ENCODE results near the gene MAP3K5. TPM values are rescaled to one million over a fixed set of nuclear protein-coding genes. Genes with fewer than 3 reads are reported as not detected.
"Not testable (repeated sequence)": the region's sequence is repeated elsewhere in the genome, so short reads cannot be mapped to it uniquely, and the experiment has no call there.

MAP3K5 gene
- total RNA-seq, 1 donor from 2014 or later: 0.09 TPM

- Mint-ChIP-seq H3K27ac (ENCODE audit: unreplicated experiment) (no peak overlapping the region), H3K4me3 (peak overlapping the region; percentile 89), H3K27me3 (ENCODE audit: low read depth) (peaks cover 84% of the 10 kb centered on the region), H3K9me3 (no peaks in the 10 kb centered on the region), H3K4me1 (peaks cover 11% of the 10 kb centered on the region), H3K36me3 (ENCODE audit: low read depth) (no peaks in the 10 kb centered on the region)
- TF ChIP-seq CTCF (conservative IDR thresholded peaks at IDR 0.05): no peak
- peak; percentile 5 for DNase-seq (ENCODE audit: low read depth, low spot score)
Observed at GRCh38 chr6:136791296-136792094, 782 bp downstream of the MAP3K5 start.

GRCh38 chr6:136790411-136791295, 1.6 kb downstream of the MAP3K5 start:
- DNase-seq (ENCODE audit: low read depth, low spot score): no peak
- H3K4me3 Mint-ChIP-seq: peak overlapping the region; percentile 89
- peaks cover 85% of the 10 kb centered on the region for H3K27me3 Mint-ChIP-seq (ENCODE audit: low read depth)
- no peaks in the 10 kb centered on the region for H3K9me3 Mint-ChIP-seq
- no peaks in the 10 kb centered on the region for H3K36me3 Mint-ChIP-seq (ENCODE audit: low read depth)
- peaks cover 11% of the 10 kb centered on the region for H3K4me1 Mint-ChIP-seq
- no peak overlapping the region for H3K27ac Mint-ChIP-seq (ENCODE audit: unreplicated experiment)
- TF ChIP-seq CTCF (conservative IDR thresholded peaks at IDR 0.05): no peak

GRCh38 chr6:136789440-136789839, 2.8 kb downstream of the MAP3K5 start:
- H3K27me3 Mint-ChIP-seq (ENCODE audit: low read depth): peaks cover 82% of the 10 kb centered on the region
- H3K9me3 Mint-ChIP-seq; H3K36me3 Mint-ChIP-seq (ENCODE audit: low read depth); H3K27ac Mint-ChIP-seq (ENCODE audit: unreplicated experiment); DNase-seq (ENCODE audit: low read depth, low spot score); H3K4me3 Mint-ChIP-seq: not testable (repeated sequence)
- peaks cover 11% of the 10 kb centered on the region for H3K4me1 Mint-ChIP-seq

- Mint-ChIP-seq H3K36me3 (ENCODE audit: low read depth) (no peaks in the 10 kb centered on the region), H3K9me3 (no peaks in the 10 kb centered on the region), H3K27me3 (ENCODE audit: low read depth) (peaks cover 73% of the 10 kb centered on the region), H3K4me3 (peak overlapping the region; percentile 10), H3K27ac (ENCODE audit: unreplicated experiment) (no peak overlapping the region), H3K4me1 (peaks cover 10% of the 10 kb centered on the region)
- DNase-seq (ENCODE audit: low read depth, low spot score): no peak
- no peak for TF ChIP-seq CTCF (conservative IDR thresholded peaks at IDR 0.05)
Observed at GRCh38 chr6:136788069-136788902, 4.0 kb downstream of the MAP3K5 start.

GRCh38 chr6:136787726-136788068, 4.6 kb downstream of the MAP3K5 start:
- no peak for TF ChIP-seq CTCF (conservative IDR thresholded peaks at IDR 0.05)
- Mint-ChIP-seq H3K4me1 (peaks cover 7% of the 10 kb centered on the region), H3K9me3 (no peaks in the 10 kb centered on the region), H3K27me3 (ENCODE audit: low read depth) (peaks cover 67% of the 10 kb centered on the region), H3K36me3 (ENCODE audit: low read depth) (no peaks in the 10 kb centered on the region), H3K4me3 (no peak overlapping the region), H3K27ac (ENCODE audit: unreplicated experiment) (no peak overlapping the region)
- DNase-seq (ENCODE audit: low read depth, low spot score): no peak
